Hair follicle dermal papilla cell (primary cell): ENCODE measurements around the gene CACNA1F. TPM values are rescaled to one million over a fixed set of nuclear protein-coding genes. Genes with fewer than 3 reads are reported as not detected.

ENCODE experiments used
- total RNA-seq: library from RNA; depleted of rRNA; stranded (reverse); fragments of >200 nt; gene quantifications from 2 replicates; pipeline ENCODE4 v1.2.3, GENCODE V29; 2012

The CACNA1F gene
- not detected in 2 replicates for total RNA-seq

DNA sequence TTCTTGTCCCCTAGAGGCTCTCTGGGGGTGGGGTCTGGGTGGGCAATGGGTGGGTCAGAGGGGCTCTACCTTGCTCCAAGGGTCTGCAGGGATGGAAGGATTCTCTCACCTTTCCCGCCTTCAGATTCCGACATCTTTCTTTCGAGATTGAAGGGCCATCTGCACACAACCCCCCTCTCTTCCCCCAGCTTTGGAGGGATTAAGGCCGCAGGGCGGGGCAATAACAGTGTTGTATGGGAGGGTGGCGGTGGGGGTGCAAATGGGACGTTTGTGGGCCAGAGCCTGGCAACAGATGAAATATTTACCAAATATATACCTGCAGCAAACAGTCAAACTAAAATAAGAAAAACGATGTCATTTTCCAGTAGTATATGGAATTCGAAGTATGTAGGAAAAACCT, at the start of gene CACNA1F:
Gene CACNA1F, minus strand, starts transcription at position 165 of the 400 bp plus-strand sequence. Its CDS starts 31 bp downstream, at position 134.

GRCh38 chrX:49269767-49270248, 36.7 kb upstream of the CACNA1F start, which contains the start of gene PPP1R3F:
Gene PPP1R3F, plus strand, starts transcription at chrX:49269793. Its CDS starts 77 bp downstream, at chrX:49269870.

GRCh38 chrX:49264460-49264859, 31.3 kb upstream of the CACNA1F start, which contains the start of gene FOXP3:
Gene FOXP3, minus strand, starts transcription at chrX:49264710. Its CDS starts 6,205 bp downstream, at chrX:49258505.

DNA sequence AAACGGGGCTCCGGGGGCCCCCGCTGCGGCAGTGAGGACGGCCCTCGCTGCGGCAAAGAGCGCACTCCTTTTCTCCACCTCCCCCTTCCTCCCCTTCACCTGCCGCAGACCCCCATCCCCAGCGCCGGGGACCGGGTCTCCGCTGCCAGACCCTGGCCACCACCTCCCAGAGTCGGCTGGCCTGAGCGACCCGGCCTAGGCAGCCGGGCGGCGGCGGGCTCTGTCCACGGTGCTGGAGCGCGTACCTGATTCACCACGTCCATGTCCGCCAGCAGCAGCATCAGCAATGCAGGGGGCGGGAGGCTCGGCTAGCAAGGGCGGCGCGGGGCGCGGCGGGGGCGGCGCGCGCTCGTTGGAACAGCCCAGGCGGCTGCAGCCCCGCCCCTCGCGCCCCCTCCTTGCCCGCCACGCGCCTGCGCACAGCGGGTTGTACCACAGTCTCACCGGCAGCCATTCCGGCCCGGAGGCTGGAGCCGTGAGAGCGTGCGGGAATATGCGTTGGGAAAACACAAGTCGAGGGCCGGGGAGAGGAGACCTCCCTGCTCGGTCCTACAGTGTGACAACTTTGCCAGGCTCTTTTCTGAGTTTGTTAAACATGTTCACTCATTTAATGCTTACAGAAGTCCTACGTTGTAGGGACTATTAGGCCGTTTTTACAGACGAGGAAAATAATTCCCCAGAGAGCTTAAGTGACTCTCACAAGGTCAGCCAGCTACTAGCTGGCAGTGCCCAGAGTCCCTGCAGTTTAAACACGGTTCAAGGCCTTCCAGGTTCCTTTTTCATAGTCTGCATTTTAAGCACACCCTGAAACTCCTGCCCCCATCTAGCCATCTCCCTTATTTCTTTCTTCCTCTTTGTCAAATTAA, 33.0 kb downstream of the CACNA1F start, which contains the start of gene SYP:
Gene SYP, minus strand, starts transcription at position 288 of the 866 bp plus-strand sequence. Its CDS starts 7 bp downstream, at position 281.

DNA sequence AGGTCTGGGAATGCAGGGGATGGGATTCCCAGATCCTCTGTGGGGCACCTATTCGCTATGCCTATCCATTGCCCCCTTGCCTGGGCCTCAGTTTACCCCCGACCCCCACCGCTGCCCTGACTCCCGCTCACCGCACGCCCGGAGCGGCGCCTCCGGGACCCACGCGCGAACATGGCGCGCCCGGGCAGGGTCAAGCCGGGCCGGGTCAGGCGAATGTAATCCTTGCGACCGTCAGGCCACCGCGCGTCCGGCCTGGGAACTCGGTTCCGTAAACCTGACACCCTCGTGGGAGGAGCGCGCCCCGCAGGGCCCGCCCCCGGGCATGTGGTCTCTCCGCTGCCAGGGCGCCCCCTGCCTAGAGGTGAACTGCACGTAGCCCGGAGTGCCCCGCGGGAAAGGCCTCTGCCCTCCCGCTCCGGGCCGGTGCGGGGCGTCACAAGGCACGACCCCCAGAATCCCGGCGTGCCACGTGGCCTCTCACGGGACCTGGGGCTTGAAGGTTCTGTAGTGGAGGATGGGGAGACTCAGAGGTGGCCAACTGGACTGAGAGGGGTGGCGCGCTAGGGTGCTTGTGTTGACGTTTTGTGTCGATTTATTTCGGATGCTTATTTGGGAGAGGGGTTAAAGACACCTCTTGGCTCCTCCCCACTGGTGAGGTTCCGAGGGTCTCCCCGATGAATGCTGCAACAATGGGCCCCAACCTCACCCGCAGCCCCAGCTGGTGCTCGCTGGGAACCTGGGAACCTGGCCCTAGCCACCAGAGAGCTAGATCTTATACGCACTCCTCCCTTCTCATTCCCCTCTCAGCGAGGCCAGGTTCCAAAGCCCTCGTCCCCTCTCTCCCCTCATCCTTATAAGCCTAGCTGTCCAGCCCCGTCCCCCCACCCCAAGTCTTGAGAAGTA, 46.8 kb downstream of the CACNA1F start, which contains the start of gene PRICKLE3:
Gene PRICKLE3, minus strand, starts transcription at position 249 of the 903 bp plus-strand sequence. Its CDS starts 76 bp downstream, at position 173.

GRCh38 chrX:49171752-49172279, 61.3 kb downstream of the CACNA1F start, which contains the start of gene PLP2:
Gene PLP2, plus strand, starts transcription at chrX:49171898. Its CDS starts 103 bp downstream, at chrX:49172001.

GRCh38 chrX:49162620-49163019, 70.5 kb downstream of the CACNA1F start, which contains the start of gene MAGIX:
Gene MAGIX, plus strand, starts transcription at chrX:49162758. Its CDS starts 132 bp downstream, at chrX:49162890.

Other genes starting within 250 kb of the CACNA1F start
- 14.3 and 16.8 TPM in 2 replicates for gene GRIPAP1, start 231.1 kb downstream of the CACNA1F start, total RNA-seq
- gene TFE3, start 190.0 kb downstream of the CACNA1F start, total RNA-seq = 76.9 and 86.8 TPM in 2 replicates
- 1.1 and 1.9 TPM in 2 replicates for gene CCDC120, start 174.3 kb downstream of the CACNA1F start, total RNA-seq
- gene PRAF2, start 159.3 kb downstream of the CACNA1F start, total RNA-seq = 15.1 and 16.6 TPM in 2 replicates
- 71.3 and 72.2 TPM in 2 replicates for gene WDR45, start 153.5 kb downstream of the CACNA1F start, total RNA-seq
- 15.4 and 16.9 TPM in 2 replicates for gene GPKOW, start 109.6 kb downstream of the CACNA1F start, total RNA-seq
- 1.9 and 2.2 TPM in 2 replicates for gene MAGIX, start 70.6 kb downstream of the CACNA1F start, total RNA-seq
- gene PLP2, start 61.4 kb downstream of the CACNA1F start, total RNA-seq = 26.4 and 35.5 TPM in 2 replicates
- gene PRICKLE3, start 47.0 kb downstream of the CACNA1F start, total RNA-seq = 9.6 and 13.0 TPM in 2 replicates
- 0.49 and 0.73 TPM in 2 replicates for gene SYP, start 33.1 kb downstream of the CACNA1F start, total RNA-seq
- 13.6 and 14.1 TPM in 2 replicates for gene CCDC22, start 2.1 kb upstream of the CACNA1F start, total RNA-seq
- not detected in 2 replicates for gene FOXP3, start 31.4 kb upstream of the CACNA1F start, total RNA-seq
- 5.6 and 7.0 TPM in 2 replicates for gene PPP1R3F, start 36.5 kb upstream of the CACNA1F start, total RNA-seq
- not detected in 2 replicates for gene GAGE10, start 70.3 kb upstream of the CACNA1F start, total RNA-seq
- not detected in 2 replicates for gene GAGE12J, start 88.7 kb upstream of the CACNA1F start, total RNA-seq
- not detected in 2 replicates for gene GAGE13, start 98.2 kb upstream of the CACNA1F start, total RNA-seq